ENCODE measurements around the gene TMEM100.

DNA sequence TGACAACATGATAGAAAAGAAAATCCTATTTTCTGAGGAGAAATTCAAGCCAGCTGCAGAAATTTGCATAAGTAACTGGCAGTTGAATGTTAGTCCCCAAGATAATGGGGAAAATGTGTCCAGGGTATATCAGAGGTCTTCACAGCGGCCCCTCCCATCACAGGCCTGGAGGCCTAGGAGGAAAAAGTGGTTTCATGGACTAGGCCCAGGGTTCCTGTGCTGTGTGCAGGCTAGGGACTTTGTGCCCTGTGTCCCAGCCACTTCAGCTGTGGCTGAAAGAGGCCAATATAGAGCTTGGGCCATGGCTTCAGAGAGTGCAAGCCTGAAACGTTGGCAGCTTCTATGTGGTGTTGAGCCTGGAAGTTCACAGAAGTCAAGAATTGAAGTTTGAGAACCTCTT, 35.6 kb downstream of the TMEM100 start:
- TF ChIP-seq EZH2 (IDR thresholded peaks at IDR 0.05) (no peak), POLR2AphosphoS5 (IDR thresholded peaks at IDR 0.05; ENCODE audit: borderline replicate concordance, low read depth, low read length) (no peak), FOXP2 (optimal IDR thresholded peaks at IDR 0.05; ENCODE audit: control extremely low read depth, extremely low read length, insufficient read depth) (no peak)

Data from SK-N-MC (cell line).